HepG2 (cell line): Measurements from ENCODE around the gene NPTXR. TPM values are rescaled to one million over a fixed set of nuclear protein-coding genes. Genes with fewer than 3 reads are reported as not detected.

ENCODE experiments used
- ARNT ChIP-seq: fragments of 450-650 bp; IDR thresholded peaks from 2 replicates; pipeline ENCODE4 v1.6.1; 2017
- BCL3 ChIP-seq: sonication (generic); formaldehyde crosslinking; IDR thresholded peaks from 2 replicates; pipeline ENCODE4 v1.5.1; 2020; ENCODE audit warnings: mild to moderate bottlenecking, missing genetic modification reagents, moderate library complexity
- CREM ChIP-seq, 2 experiments: sonication (generic) in 1 of 2; formaldehyde crosslinking in 1 of 2; IDR thresholded peaks; 2 replicates each; pipeline versions ENCODE4 v1.4.0 to v1.6.1; 2016 to 2020; ENCODE audit warnings: antibody characterized with exemption in 1 of 2, mild to moderate bottlenecking in 1 of 2, missing genetic modification reagents in 1 of 2
- EED ChIP-seq: sonication (generic); formaldehyde crosslinking; IDR thresholded peaks from 2 replicates; pipeline ENCODE4 v1.5.0; 2020; ENCODE audit warnings: mild to moderate bottlenecking, missing genetic modification reagents
- FOSL1 ChIP-seq: sonication (generic); formaldehyde crosslinking; IDR thresholded peaks from 2 replicates; pipeline ENCODE4 v1.9.0; 2021; ENCODE audit warnings: missing genetic modification reagents, borderline replicate concordance
- GATAD2A ChIP-seq: IDR thresholded peaks from 2 replicates; pipeline ENCODE4 v1.6.1; 2016
- KMT2B ChIP-seq: IDR thresholded peaks from 2 replicates; pipeline ENCODE4 v1.6.1; 2016; ENCODE audit warnings: missing genetic modification reagents, missing compliant biosample characterization
- NFAT5 ChIP-seq: sonication (generic); formaldehyde crosslinking; IDR thresholded peaks from 2 replicates; pipeline ENCODE4 v1.4.0; 2020; ENCODE audit warnings: missing genetic modification reagents
- RARA ChIP-seq: IDR thresholded peaks from 2 replicates; pipeline ENCODE4 v1.6.1; 2016; ENCODE audit warnings: missing genetic modification reagents, missing compliant biosample characterization
- SAFB2 ChIP-seq: sonication (generic); formaldehyde crosslinking; IDR thresholded peaks from 2 replicates; pipeline ENCODE4 v1.5.1; 2020; ENCODE audit warnings: missing genetic modification reagents, low read depth, mild to moderate bottlenecking, borderline replicate concordance
- SNRNP70 ChIP-seq: fragments of 200-400 bp; formaldehyde crosslinking; IDR thresholded peaks from 2 replicates; pipeline ENCODE4 v1.6.1; 2017; ENCODE audit warnings: mild to moderate bottlenecking, low read depth, low read length, moderate library complexity
- SP2 ChIP-seq: sonication (generic); formaldehyde crosslinking; IDR thresholded peaks from 2 replicates; pipeline ENCODE4 v1.5.1; 2020; ENCODE audit warnings: mild to moderate bottlenecking, missing genetic modification reagents
- YY1 ChIP-seq: IDR thresholded peaks from 2 replicates; pipeline ENCODE4 v1.6.1; 2011; ENCODE audit warnings: low read length, low read depth, moderate library complexity, mild to moderate bottlenecking; ENCODE audit not compliant: insufficient read depth, insufficient replicate concordance
- ZBTB3 ChIP-seq: sonication (generic); formaldehyde crosslinking; IDR thresholded peaks from 2 replicates; pipeline ENCODE4 v1.4.0; 2020; ENCODE audit warnings: low read depth, mild to moderate bottlenecking, moderate library complexity, missing genetic modification reagents, borderline replicate concordance
- ZBTB46 ChIP-seq: sonication (generic); formaldehyde crosslinking; IDR thresholded peaks from 2 replicates; pipeline ENCODE4 v1.4.0; 2020; ENCODE audit warnings: mild to moderate bottlenecking, missing genetic modification reagents, borderline replicate concordance
- ZNF24 ChIP-seq: fragments of 450-650 bp; IDR thresholded peaks from 2 replicates; pipeline ENCODE4 v1.6.1; 2017; ENCODE audit warnings: antibody characterized with exemption, mild to moderate bottlenecking
- ZNF251 ChIP-seq: sonication (generic); formaldehyde crosslinking; IDR thresholded peaks from 2 replicates; pipeline ENCODE4 v1.9.0; 2021; ENCODE audit warnings: mild to moderate bottlenecking, missing genetic modification reagents
- ZNF260 ChIP-seq: sonication (generic); formaldehyde crosslinking; IDR thresholded peaks from 2 replicates; pipeline ENCODE4 v1.4.0; 2020; ENCODE audit warnings: missing genetic modification reagents, low read depth, mild to moderate bottlenecking, borderline replicate concordance
- ZNF3 ChIP-seq: IDR thresholded peaks from 2 replicates; pipeline ENCODE4 v1.7.0; 2017; ENCODE audit warnings: inconsistent platforms
- ZNF570 ChIP-seq: sonication (generic); formaldehyde crosslinking; IDR thresholded peaks from 2 replicates; pipeline ENCODE4 v1.4.0; 2020; ENCODE audit warnings: mild to moderate bottlenecking, missing genetic modification reagents, borderline replicate concordance
- ZNF703 ChIP-seq: sonication (generic); formaldehyde crosslinking; IDR thresholded peaks from 2 replicates; pipeline ENCODE4 v1.5.1; 2020; ENCODE audit warnings: missing genetic modification reagents, mild to moderate bottlenecking, moderate library complexity, borderline replicate concordance
- ZNF724P ChIP-seq: sonication (generic); formaldehyde crosslinking; IDR thresholded peaks from 2 replicates; pipeline ENCODE4 v1.8.0; 2022; ENCODE audit warnings: missing genetic modification reagents, borderline replicate concordance
- ZNF746 ChIP-seq: sonication (generic); formaldehyde crosslinking; IDR thresholded peaks from 2 replicates; pipeline ENCODE4 v1.8.0; 2022; ENCODE audit warnings: mild to moderate bottlenecking, missing genetic modification reagents
- ZSCAN25 ChIP-seq: sonication (generic); formaldehyde crosslinking; IDR thresholded peaks from 2 replicates; pipeline ENCODE4 v1.8.0; 2022; ENCODE audit warnings: mild to moderate bottlenecking, missing genetic modification reagents
- polyA plus RNA-seq, 8 experiments: library from polyadenylated mRNA; depleted of rRNA in 3 of 8; stranded (reverse) in 7 of 8; unstranded in 1 of 8; fragments of >200 nt; fragmentation: Illumina TruSeq in 4 of 8; extraction: Trizol in 4 of 8; gene quantifications; 2 replicates each; pipeline versions ENCODE4 v1.2.1 to v1.2.3, GENCODE V29; 2011 to 2016; ENCODE audit warnings: low read depth in 4 of 8, missing spikeins in 1 of 8, mixed read lengths in 1 of 8; ENCODE audit not compliant: insufficient read depth in 1 of 8
- total RNA-seq, 5 experiments: library from RNA; depleted of rRNA; stranded (reverse); fragments of >200 nt; fragmentation: Illumina TruSeq; extraction: Trizol; gene quantifications; 2 replicates each; pipeline ENCODE4 v1.2.3, GENCODE V29; 2016; ENCODE audit warnings: low read depth in 1 of 5

NPTXR gene
- total and polyA plus RNA-seq, 2 of the 13 experiments (the other 11 are each of a cell fraction or from before 2014, with no cell fraction given): 2.6 to 4.8 TPM

GRCh38 chr22:38824585-38824984, 19.2 kb downstream of the NPTXR start (continued):
- TF ChIP-seq NFAT5 (CRISPR knock-in tag): peak; percentile 80; the same call in 1 of the 2 replicates
- no peak for TF ChIP-seq ZBTB46 (CRISPR knock-in tag)
- TF ChIP-seq KMT2B (CRISPR knock-in tag): peak; percentile 65; the same call in 1 of the 2 replicates
- no peak for TF ChIP-seq ZNF251 (CRISPR knock-in tag)
- TF ChIP-seq ZNF746 (CRISPR knock-in tag): no peak
- TF ChIP-seq SAFB2 (CRISPR knock-in tag): 0 out of 2 replicates have a peak, but pooled peaks have one; percentile 45
- TF ChIP-seq SP2 (CRISPR knock-in tag): no peak
- no peak for TF ChIP-seq EED (CRISPR knock-in tag)
- TF ChIP-seq CREM (IDR thresholded peaks at IDR 0.05): no peak
- no peak for TF ChIP-seq CREM (CRISPR knock-in tag; IDR thresholded peaks at IDR 0.05)
- no peak for TF ChIP-seq ZNF724P (CRISPR knock-in tag)
- no peak for TF ChIP-seq ZNF703 (CRISPR knock-in tag)
- TF ChIP-seq ZNF570: no peak
- no peak for TF ChIP-seq ZBTB3 (CRISPR knock-in tag)
- TF ChIP-seq ZNF3: 0 out of 2 replicates have a peak, but pooled peaks have one; percentile 47
- TF ChIP-seq ARNT: no peak
- no peak for TF ChIP-seq YY1
- TF ChIP-seq GATAD2A (CRISPR knock-in tag): peak; percentile 43; the same call in 1 of the 2 replicates
- peak; percentile 48 for TF ChIP-seq RARA (CRISPR knock-in tag)
- TF ChIP-seq ZSCAN25 (CRISPR knock-in tag): no peak
- TF ChIP-seq ZNF260 (CRISPR knock-in tag): no peak
- TF ChIP-seq SNRNP70: no peak
- TF ChIP-seq ZNF24: no peak
- TF ChIP-seq FOSL1 (CRISPR knock-in tag): no peak
- TF ChIP-seq BCL3: 0 out of 2 replicates have a peak, but pooled peaks have one; percentile 36
